ENCODE measurements around the gene KRT2. TPM values are rescaled to one million over a fixed set of nuclear protein-coding genes. Genes with fewer than 3 reads are reported as not detected.

The KRT2 gene
- total RNA-seq, 4 donors from 2014 or later = 357 to 1,953 (median 1,221) TPM

GRCh38 chr12:52618866-52619265, 33.1 kb downstream of the KRT2 start:
- Histone ChIP-seq H3K27ac (no peak overlapping the region), H3K4me3 (no peak overlapping the region), H3K27me3 (no peaks in the 10 kb centered on the region), H3K4me1 (no peaks in the 10 kb centered on the region), H3K9me3 (no peaks in the 10 kb centered on the region), H3K36me3 (no peaks in the 10 kb centered on the region)
- DNase-seq (ENCODE audit: low spot score in 2 of 2) = no peak
- TF ChIP-seq POLR2A (IDR thresholded peaks at IDR 0.05) (no peak), POLR2AphosphoS5 (IDR thresholded peaks at IDR 0.05) (no peak), EP300 (IDR thresholded peaks at IDR 0.05) (no peak)
- TF ChIP-seq, protein P1, sequence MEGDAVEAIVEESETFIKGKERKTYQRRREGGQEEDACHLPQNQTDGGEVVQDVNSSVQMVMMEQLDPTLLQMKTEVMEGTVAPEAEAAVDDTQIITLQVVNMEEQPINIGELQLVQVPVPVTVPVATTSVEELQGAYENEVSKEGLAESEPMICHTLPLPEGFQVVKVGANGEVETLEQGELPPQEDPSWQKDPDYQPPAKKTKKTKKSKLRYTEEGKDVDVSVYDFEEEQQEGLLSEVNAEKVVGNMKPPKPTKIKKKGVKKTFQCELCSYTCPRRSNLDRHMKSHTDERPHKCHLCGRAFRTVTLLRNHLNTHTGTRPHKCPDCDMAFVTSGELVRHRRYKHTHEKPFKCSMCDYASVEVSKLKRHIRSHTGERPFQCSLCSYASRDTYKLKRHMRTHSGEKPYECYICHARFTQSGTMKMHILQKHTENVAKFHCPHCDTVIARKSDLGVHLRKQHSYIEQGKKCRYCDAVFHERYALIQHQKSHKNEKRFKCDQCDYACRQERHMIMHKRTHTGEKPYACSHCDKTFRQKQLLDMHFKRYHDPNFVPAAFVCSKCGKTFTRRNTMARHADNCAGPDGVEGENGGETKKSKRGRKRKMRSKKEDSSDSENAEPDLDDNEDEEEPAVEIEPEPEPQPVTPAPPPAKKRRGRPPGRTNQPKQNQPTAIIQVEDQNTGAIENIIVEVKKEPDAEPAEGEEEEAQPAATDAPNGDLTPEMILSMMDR (IDR thresholded peaks at IDR 0.05) = no peak
- WGBS = 81% methylated on average over 2 of the region's 2 CpGs

GRCh38 chr12:52618216-52618615, 33.8 kb downstream of the KRT2 start, which contains the start of gene KRT73:
Gene KRT73, minus strand, starts transcription at chr12:52618559. Its CDS starts 35 bp downstream, at chr12:52618524.
- DNase-seq (ENCODE audit: low spot score in 2 of 2) = no peak
- Histone ChIP-seq H3K9me3 (no peaks in the 10 kb centered on the region), H3K4me3 (no peak within 1 kb of the TSS), H3K27me3 (no peaks in the 10 kb centered on the region), H3K27ac (no peak within 1 kb of the TSS), H3K36me3 (no peaks in the 10 kb centered on the region), H3K4me1 (no peaks in the 10 kb centered on the region)
- 83% methylated on average over 6 of the region's 14 CpGs for WGBS
- TF ChIP-seq, protein P1 (IDR thresholded peaks at IDR 0.05) = no peak
- TF ChIP-seq EP300 (IDR thresholded peaks at IDR 0.05) (no peak), POLR2AphosphoS5 (IDR thresholded peaks at IDR 0.05) (no peak), POLR2A (IDR thresholded peaks at IDR 0.05) (no peak)

DNA sequence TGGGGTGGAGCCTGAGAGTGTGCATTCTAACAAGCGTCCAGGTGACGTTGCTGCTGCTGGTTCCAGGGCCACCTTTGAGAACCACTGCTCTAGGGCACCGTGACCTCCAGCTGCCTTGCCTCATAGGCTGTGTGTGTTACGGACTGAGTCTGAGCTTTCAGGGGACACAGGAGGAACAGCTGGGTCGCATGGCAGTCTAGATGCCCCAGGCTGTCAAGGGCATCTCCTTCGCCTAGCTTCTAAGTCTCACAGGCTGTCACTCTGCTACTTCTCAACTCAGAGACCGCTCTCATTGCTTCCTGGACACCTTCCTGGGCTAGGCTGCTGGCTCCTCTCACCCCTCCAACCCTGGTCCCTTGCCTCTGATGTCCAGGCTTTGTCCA, 34.6 kb downstream of the KRT2 start:
- DNase-seq (ENCODE audit: low spot score in 2 of 2) = no peak
- H3K27ac ChIP-seq = no peak overlapping the region
- H3K4me1 ChIP-seq = no peaks in the 10 kb centered on the region
- no peaks in the 10 kb centered on the region for H3K36me3 ChIP-seq
- H3K9me3 ChIP-seq = no peaks in the 10 kb centered on the region
- H3K4me3 ChIP-seq = no peak overlapping the region
- 84% methylated on average over 4 of the region's 7 CpGs for WGBS
- no peak for TF ChIP-seq EP300 (IDR thresholded peaks at IDR 0.05)
- TF ChIP-seq, protein P1 (IDR thresholded peaks at IDR 0.05) = no peak
- no peaks in the 10 kb centered on the region for H3K27me3 ChIP-seq

GRCh38 chr12:52616680-52617402, 35.2 kb downstream of the KRT2 start:
- no peaks in the 10 kb centered on the region for H3K9me3 ChIP-seq

GRCh38 chr12:52615912-52616311, 36.1 kb downstream of the KRT2 start:
- H3K4me3 ChIP-seq = no peak overlapping the region
- no peaks in the 10 kb centered on the region for H3K36me3 ChIP-seq
- H3K27me3 ChIP-seq = peaks cover 9% of the 10 kb centered on the region
- H3K9me3 ChIP-seq = no peaks in the 10 kb centered on the region
- 91% methylated on average over 6 of the region's 9 CpGs for WGBS
- no peak for DNase-seq (ENCODE audit: low spot score in 2 of 2)
- no peak for TF ChIP-seq POLR2A (IDR thresholded peaks at IDR 0.05)
- TF ChIP-seq POLR2AphosphoS5 (IDR thresholded peaks at IDR 0.05) = no peak
- TF ChIP-seq, protein P1 (IDR thresholded peaks at IDR 0.05) = no peak
- no peak for TF ChIP-seq EP300 (IDR thresholded peaks at IDR 0.05)
- no peak overlapping the region for H3K27ac ChIP-seq
- H3K4me1 ChIP-seq = no peaks in the 10 kb centered on the region

More at GRCh38 chr12:52616680-52617402, 35.2 kb downstream of the KRT2 start:
- WGBS = 90% methylated on average over 10 of the region's 10 CpGs
- no peak overlapping the region for H3K27ac ChIP-seq
- TF ChIP-seq POLR2AphosphoS5 (IDR thresholded peaks at IDR 0.05) (no peak), EP300 (IDR thresholded peaks at IDR 0.05) (no peak), POLR2A (IDR thresholded peaks at IDR 0.05) (no peak)
- TF ChIP-seq, protein P1 (IDR thresholded peaks at IDR 0.05) = no peak
- no peak for DNase-seq (ENCODE audit: low spot score in 2 of 2)
- no peaks in the 10 kb centered on the region for H3K4me1 ChIP-seq
- H3K4me3 ChIP-seq = no peak overlapping the region
- H3K36me3 ChIP-seq = no peaks in the 10 kb centered on the region
- H3K27me3 ChIP-seq = no peaks in the 10 kb centered on the region
